Neutrophil (primary cell): ENCODE results near the gene SOX2.
"Not testable (repeated sequence)": the region's sequence is repeated elsewhere in the genome, so short reads cannot be mapped to it uniquely, and the experiment has no call there.

ENCODE experiments used
- H3K27ac ChIP-seq: fragments of 200-600 bp; sonication (generic); 2 replicates; pipeline ENCODE4 v1.5.1; 2016; ENCODE audit warnings: mild to moderate bottlenecking, moderate library complexity
- H3K27me3 ChIP-seq: fragments of 200-600 bp; sonication (generic); 2 replicates; pipeline ENCODE4 v1.6.0; 2016; ENCODE audit warnings: mild to moderate bottlenecking
- H3K36me3 ChIP-seq: fragments of 200-600 bp; sonication (generic); 2 replicates; pipeline ENCODE4 v1.5.1; 2017
- H3K4me1 ChIP-seq, 2 experiments: fragments of 200-600 bp in 1 of 2; sonication (generic) in 1 of 2; 1 replicate in 1 of 2; 2 replicates in 1 of 2; pipeline versions ENCODE4 v1.5.1 to v1.6.1; 2013 to 2016; ENCODE audit warnings: low read depth in 1 of 2, low read length in 1 of 2, mild to moderate bottlenecking in 1 of 2, moderate library complexity in 1 of 2; ENCODE audit not compliant: control insufficient read depth in 1 of 2, insufficient read depth in 1 of 2
- H3K4me3 ChIP-seq, 2 experiments: fragments of 200-600 bp in 1 of 2; sonication (generic) in 1 of 2; 1 replicate in 1 of 2; 2 replicates in 1 of 2; pipeline ENCODE4 v1.5.1; 2013 to 2016; ENCODE audit warnings: low read depth in 1 of 2, low read length in 1 of 2, mild to moderate bottlenecking in 1 of 2, moderate library complexity in 1 of 2
- H3K9me3 ChIP-seq: fragments of 200-600 bp; sonication (generic); 2 replicates; pipeline ENCODE4 v1.5.1; 2016
- CTCF ChIP-seq: fragments of 200-600 bp; sonication (generic); IDR thresholded peaks from 2 replicates; pipeline ENCODE4 v1.5.1; 2016; ENCODE audit warnings: antibody characterized with exemption

SOX2 gene

GRCh38 chr3:181753391-181753790 is 41.7 kb downstream of the SOX2 start:
- Histone ChIP-seq H3K4me3 (no peak overlapping the region), H3K36me3 (no peaks in the 10 kb centered on the region), H3K4me1 (no peaks in the 10 kb centered on the region), H3K9me3 (no peaks in the 10 kb centered on the region), H3K27me3 (no peaks in the 10 kb centered on the region), H3K27ac (no peak overlapping the region)
- no peak for TF ChIP-seq CTCF

GRCh38 chr3:181755959-181756358 is 44.2 kb downstream of the SOX2 start:
- no peak overlapping the region for H3K27ac ChIP-seq
- TF ChIP-seq CTCF: no peak

GRCh38 chr3:181756645-181757297 is 45.0 kb downstream of the SOX2 start:
- H3K27ac ChIP-seq: no peak overlapping the region
- H3K36me3 ChIP-seq: no peaks in the 10 kb centered on the region
- no peaks in the 10 kb centered on the region for H3K9me3 ChIP-seq
- no peak for TF ChIP-seq CTCF
- H3K4me1 ChIP-seq: no peaks in the 10 kb centered on the region
- H3K4me3 ChIP-seq: no peak overlapping the region
- no peaks in the 10 kb centered on the region for H3K27me3 ChIP-seq

More at GRCh38 chr3:181755959-181756358, 44.2 kb downstream of the SOX2 start:
- no peak overlapping the region for H3K4me3 ChIP-seq
- H3K27me3 ChIP-seq: no peaks in the 10 kb centered on the region
- no peaks in the 10 kb centered on the region for H3K36me3 ChIP-seq
- no peaks in the 10 kb centered on the region for H3K9me3 ChIP-seq
- no peaks in the 10 kb centered on the region for H3K4me1 ChIP-seq

GRCh38 chr3:181757694-181758306 is 46.1 kb downstream of the SOX2 start:
- no peak for TF ChIP-seq CTCF

GRCh38 chr3:181761906-181762305 is 50.2 kb downstream of the SOX2 start:
- no peak overlapping the region for H3K27ac ChIP-seq
- H3K36me3 ChIP-seq: no peaks in the 10 kb centered on the region
- no peaks in the 10 kb centered on the region for H3K27me3 ChIP-seq
- H3K9me3 ChIP-seq: no peaks in the 10 kb centered on the region
- no peak overlapping the region for H3K4me3 ChIP-seq
- no peaks in the 10 kb centered on the region for H3K4me1 ChIP-seq
- TF ChIP-seq CTCF: no peak

More at GRCh38 chr3:181757694-181758306, 46.1 kb downstream of the SOX2 start:
- Histone ChIP-seq H3K4me1 (no peaks in the 10 kb centered on the region), H3K4me3 (no peak overlapping the region), H3K27me3 (no peaks in the 10 kb centered on the region), H3K9me3 (no peaks in the 10 kb centered on the region), H3K36me3 (no peaks in the 10 kb centered on the region), H3K27ac (no peak overlapping the region)

- H3K36me3 ChIP-seq, H3K9me3 ChIP-seq, H3K27me3 ChIP-seq, H3K4me3 ChIP-seq, H3K27ac ChIP-seq, H3K4me1 ChIP-seq: not testable (repeated sequence)
These were observed 52.3 kb downstream of the SOX2 start for GRCh38 chr3:181764033-181764432.
